Measurements from ENCODE around the gene TOM1. TPM values are rescaled to one million over a fixed set of nuclear protein-coding genes. Genes with fewer than 3 reads are reported as not detected.
A peak's percentile ranks its signal among the peaks of the same experiment; 100 is the strongest.

TOM1 gene
- 31.5 and 52.5 TPM in 2 replicates for total RNA-seq

DNA sequence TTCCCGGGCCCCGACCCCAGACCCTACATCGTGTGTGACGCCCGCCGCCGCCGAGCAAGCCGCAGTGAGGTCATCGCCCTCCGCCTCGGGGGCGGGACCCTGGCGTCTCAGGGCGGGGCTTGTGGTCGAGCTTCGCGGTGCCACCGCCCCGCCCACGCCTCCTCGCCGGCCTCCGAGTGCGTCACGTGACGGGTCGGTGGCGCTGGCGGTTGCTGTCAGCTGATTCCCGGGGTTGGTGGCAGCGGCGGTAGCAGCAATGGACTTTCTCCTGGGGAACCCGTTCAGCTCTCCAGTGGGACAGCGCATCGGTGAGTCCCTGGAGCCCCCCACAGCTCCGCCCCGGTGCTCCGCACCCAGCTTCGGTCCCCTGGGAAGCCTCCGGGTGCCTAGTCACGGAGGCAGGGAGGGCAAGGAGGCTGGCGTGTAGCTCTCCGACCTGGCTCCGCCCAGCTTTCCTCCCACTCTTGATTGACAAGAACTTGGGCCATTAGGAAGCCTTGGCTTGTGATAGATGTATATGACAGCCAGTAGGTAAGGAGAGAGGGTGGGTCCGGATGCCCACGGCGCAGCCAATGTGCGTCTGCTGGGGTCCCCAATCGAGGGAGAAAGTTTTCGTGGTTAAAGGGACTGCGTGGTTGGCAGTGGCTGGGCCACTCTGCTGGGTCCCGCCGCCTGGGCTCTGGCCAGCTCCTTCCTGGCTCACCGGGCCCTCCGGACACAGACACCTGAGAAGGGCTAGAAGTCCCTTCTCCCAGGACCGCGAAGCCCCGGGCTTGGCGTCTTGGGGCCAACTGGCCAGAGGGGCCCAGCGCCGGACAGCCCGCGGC, at the start of gene TOM1:
TOM1 (plus strand) TSS at position 222 of the 827 bp plus-strand sequence; CDS start at position 257, 35 bp downstream.

DNA sequence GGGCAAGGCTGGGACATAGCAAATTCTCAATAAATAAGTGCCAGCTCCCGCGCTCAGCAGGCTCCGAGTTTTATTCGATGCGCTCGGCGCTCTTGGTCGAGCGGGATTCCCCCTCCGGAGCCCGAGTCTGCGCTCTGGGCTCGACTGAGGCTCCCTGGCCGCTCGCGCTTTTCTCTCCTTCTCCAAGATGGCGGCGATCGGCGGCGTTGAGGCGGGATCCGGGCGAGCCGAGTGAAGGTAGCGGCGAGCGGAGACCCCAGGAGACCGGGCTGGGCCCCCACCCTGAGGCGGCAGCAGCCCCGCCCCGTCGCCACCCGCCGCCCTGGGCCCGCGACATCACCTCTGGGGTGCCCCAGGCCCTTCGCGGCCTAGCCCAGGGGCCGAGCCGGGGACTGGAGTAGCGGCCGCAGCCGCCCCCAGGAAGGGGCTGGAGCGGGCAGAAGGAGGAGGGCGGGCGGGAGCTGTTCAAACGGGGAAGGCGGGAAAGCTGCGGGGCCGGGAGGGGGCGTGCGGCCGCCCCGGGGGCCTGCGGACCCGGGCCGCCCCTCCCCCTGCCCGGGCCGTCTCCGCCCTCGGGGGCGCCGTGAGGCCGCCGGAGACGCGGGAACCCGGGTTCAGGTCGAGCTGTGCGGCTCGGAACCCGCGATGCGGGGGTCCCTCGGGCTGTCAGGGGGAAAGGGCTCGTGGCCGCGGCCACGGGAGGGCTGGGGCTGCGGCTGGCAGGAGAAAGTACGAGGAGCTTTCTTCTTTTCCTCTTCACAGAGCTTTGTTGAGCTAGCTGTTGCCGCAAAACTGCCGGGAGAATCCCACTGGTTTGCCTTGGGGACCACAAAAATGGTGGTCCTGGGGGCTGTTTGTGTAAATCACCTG, 42.1 kb upstream of the TOM1 start, which contains the start of gene HMGXB4:
HMGXB4 (plus strand) TSS at position 173 of the 870 bp plus-strand sequence. CDS start 4,898 bp downstream, outside the sequence.

DNA sequence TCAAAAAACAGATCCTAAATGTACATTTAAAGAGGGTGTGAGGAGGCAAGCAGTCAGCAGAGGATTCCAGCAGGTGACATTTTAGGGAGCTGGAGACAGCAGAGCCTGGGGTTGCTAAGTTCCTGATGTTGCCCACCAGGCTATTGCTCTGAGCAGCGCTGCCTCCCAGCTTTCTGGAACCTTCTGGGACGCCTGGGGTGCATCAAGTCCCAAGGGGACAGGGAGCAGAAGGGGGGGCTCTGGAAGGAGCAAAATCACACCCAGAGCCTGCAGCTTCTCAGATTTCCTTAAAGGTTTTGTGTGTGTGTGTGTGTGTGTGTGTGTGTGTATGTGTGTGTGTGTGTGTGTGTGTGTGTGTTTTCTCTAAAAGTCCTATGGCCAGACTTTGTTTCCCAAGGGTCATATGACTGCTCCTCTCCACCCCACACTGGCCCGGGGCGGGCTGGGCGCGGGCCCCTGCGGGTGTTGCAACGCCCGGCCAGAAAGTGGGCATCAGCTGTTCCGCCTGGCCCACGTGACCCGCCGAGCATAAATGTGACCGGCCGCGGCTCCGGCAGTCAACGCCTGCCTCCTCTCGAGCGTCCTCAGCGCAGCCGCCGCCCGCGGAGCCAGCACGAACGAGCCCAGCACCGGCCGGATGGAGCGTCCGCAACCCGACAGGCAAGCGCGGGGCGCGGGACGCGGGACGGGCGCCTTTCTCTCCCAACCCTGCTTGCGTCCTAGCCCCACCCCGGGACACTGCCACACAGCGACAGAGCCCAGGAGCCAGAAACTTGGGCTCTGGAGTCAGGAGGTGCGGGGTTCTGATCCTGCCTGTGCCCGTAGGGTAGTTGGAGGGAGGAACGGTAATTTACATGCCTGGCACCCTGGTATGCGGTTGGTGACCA, 81.1 kb downstream of the TOM1 start, which contains the start of gene HMOX1:
HMOX1 (plus strand) TSS at position 560 of the 887 bp plus-strand sequence; CDS start at position 638, 78 bp downstream.

Small RNA genes within 50 kb of the gene (small RNA-seq; reads per million reads assigned to genes)
- 1.5 reads per million, percentile 72 among the genes with 10 or more reads in this experiment for gene MIR3909
- not detected for gene MIR6069

Other genes starting within 250 kb of the TOM1 start
- gene ISX, start 233.7 kb upstream of the TOM1 start, total RNA-seq: not detected in 2 replicates
- gene HMGXB4, start 42.4 kb upstream of the TOM1 start, total RNA-seq: 13.6 and 20.3 TPM in 2 replicates
- gene HMOX1, start 81.2 kb downstream of the TOM1 start, total RNA-seq: 74.1 and 184 TPM in 2 replicates
- 41.5 and 87.2 TPM in 2 replicates for gene MCM5, start 100.2 kb downstream of the TOM1 start, total RNA-seq
- not detected in 2 replicates for gene RASD2, start 240.9 kb downstream of the TOM1 start, total RNA-seq

Data from subcutaneous preadipocyte (primary cell).